HG02588 (cell line): Measurements from ENCODE around the gene TMEM229A.
"Not testable (repeated sequence)": the region's sequence is repeated elsewhere in the genome, so short reads cannot be mapped to it uniquely, and the experiment has no call there.

ENCODE experiments used
- ATAC-seq: cut with Tn5 transposase; IDR thresholded peaks from one replicate; pipeline ENCODE4 v1.9.1; 2021; ENCODE audit warnings: mild to moderate bottlenecking, moderate library complexity; ENCODE audit not compliant: unreplicated experiment

Gene TMEM229A

GRCh38 chr7:124032369-124033094, at the start of gene TMEM229A:
TSS of gene TMEM229A (minus strand) at chr7:124033067. CDS start at chr7:124033003, 64 bp downstream.
- ATAC-seq, result no peak

GRCh38 chr7:124082234-124082633, 49.4 kb upstream of the TMEM229A start:
- ATAC-seq, result not testable (repeated sequence)

DNA sequence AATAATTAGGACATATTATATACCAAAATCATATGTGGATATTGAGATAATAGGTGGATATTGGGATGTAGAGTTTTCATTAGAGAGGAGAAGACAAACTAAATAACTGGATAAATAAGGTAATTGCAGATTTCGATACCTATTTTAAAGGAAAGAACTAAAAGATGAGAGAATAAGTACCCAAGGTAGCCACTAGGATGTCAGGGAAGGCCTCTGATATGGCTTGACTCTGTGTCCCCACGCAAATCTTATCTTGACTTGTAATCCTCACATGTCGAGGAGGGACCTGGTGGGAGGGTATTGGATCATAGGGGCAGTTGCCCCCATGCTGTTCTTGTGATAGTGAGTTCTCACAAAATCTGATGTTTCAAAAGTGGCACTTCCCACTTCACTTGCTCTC, 44.7 kb upstream of the TMEM229A start:
- no peak for ATAC-seq

DNA sequence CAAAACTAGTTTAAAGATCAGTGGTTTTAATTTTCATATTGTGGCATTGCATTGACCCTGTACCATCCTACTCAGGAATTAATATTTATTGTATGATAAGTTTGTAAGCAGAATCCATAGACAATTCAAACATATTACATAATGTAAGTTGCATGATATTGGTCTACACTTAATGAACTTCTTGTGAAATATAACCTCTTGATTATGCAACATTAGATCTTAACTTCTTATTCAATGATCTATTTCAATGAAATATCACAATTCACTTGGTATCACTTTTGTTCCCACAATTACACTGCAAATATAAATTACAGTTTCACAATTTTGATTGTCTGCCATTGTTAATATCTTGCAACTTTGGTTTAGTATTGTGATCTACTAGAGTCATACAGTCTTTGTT, 44.0 kb upstream of the TMEM229A start:
- ATAC-seq, result no peak

DNA sequence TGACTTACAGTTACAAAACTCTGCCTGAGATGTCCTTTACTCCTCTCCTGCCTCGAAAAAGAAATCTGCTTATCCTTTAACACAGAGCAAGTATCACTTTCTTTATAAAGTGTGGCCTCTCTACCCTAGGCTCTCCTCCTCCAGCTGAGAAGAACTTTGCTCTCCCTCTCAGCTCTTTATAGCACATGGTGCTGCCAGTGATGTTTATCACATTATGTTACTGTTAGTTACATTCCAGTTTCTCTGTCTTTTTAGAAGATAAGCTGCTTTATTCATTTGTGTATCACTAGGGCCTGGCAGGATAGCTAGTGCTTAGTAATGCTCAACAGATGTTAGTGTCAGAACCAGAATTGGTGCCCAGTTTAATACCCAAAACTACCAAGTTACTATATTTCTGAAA, 41.1 kb upstream of the TMEM229A start:
- ATAC-seq, result no peak

GRCh38 chr7:124073310-124073645, 40.4 kb upstream of the TMEM229A start:
- no peak for ATAC-seq

GRCh38 chr7:124072603-124073309, 39.9 kb upstream of the TMEM229A start:
- ATAC-seq, result no peak

GRCh38 chr7:124071843-124072242, 39.0 kb upstream of the TMEM229A start:
- no peak for ATAC-seq

DNA sequence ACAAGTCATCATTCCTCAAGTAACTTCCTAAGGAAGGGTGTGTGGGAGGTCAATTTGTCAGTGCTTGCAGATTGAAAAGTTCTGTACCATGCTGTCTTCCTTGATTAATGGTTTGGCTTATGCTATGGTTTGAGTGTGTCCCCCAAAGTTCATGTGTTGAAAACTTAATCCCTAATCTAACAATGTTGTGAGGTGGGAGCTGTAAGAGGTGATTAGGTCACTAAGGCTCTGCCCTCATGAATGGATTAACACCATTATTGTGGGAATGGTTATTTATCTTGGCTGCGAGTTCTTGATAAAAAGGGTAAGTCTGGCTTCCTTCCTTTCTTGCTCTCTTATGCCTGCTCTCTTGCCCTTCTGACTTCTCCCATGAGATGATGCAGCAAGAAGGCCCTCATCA, 29.3 kb upstream of the TMEM229A start:
- ATAC-seq, result no peak

DNA sequence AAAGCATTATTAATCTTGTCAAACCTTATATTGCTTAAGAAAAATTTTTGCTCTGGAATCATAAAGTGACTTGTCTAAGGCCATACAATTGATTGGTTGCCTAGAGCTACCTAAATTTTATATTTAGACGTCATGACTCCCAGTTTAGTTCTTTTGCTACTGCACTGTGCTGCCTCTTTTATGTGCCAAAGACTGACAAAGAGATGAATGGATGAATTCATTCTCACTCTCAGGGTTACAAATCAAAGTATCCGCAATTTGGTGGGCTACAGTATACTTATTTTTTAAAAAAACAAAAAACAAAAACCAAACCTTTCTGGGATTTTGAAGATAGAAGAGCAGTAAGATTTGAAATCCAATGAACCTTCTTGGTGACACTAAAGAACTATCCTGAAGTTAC, 27.7 kb upstream of the TMEM229A start:
- ATAC-seq, result no peak

GRCh38 chr7:124059375-124059774, 26.5 kb upstream of the TMEM229A start:
- ATAC-seq, result peak; percentile 100

- ATAC-seq, result no peak
Observed at GRCh38 chr7:124058515-124058914, 25.6 kb upstream of the TMEM229A start.

- no peak for ATAC-seq
Observed at GRCh38 chr7:124057872-124058271, 25.0 kb upstream of the TMEM229A start.

DNA sequence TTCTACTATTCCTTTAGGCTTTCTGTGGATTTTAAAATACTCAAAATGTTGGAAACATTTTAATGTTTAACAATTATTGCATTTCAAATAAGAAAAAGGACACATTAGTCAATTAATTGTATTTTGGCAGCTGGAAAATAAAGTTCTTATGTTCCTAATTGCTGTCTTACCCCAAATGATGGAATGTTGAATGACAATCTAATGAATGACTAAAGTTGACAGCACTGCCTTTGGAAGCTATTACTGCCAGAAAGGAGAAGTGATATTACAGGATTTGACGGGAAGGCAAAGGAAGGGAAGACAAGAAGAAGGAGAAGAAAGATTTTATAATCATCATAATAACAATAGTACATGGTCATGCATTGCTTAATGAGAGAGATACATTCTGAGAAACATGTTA, 23.4 kb upstream of the TMEM229A start:
- no peak for ATAC-seq

DNA sequence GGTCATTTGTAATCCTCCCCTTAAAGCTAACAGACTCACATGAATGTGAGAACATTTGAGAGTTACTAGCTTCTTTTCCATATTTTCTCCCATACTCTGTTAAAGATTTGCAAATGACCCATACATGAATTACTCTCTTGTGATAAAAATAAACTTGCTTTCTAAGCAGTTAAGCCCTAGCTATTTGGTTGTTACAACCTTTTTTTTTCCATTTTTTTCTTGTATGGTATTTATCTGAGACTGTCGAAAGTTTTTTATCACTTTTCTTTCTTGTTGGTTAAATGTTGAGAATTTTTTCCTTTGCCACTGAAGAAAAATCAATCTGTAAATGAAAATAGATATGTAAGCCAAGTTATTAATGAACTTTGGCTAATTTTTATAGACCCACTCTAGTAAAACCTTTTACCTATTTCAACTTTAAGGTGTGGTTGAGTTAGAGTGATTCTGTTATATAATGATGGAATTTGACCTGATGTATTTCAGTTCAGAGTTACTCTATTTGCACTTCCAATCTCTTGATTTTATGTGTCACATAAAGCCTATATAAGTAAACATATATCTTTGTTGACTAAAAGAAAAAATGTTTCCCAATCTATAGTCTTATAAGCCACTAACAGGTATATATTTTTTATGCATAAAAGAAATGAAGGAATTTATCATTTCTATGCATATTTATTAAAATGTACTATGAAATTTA, 19.0 kb upstream of the TMEM229A start:
- no peak for ATAC-seq

DNA sequence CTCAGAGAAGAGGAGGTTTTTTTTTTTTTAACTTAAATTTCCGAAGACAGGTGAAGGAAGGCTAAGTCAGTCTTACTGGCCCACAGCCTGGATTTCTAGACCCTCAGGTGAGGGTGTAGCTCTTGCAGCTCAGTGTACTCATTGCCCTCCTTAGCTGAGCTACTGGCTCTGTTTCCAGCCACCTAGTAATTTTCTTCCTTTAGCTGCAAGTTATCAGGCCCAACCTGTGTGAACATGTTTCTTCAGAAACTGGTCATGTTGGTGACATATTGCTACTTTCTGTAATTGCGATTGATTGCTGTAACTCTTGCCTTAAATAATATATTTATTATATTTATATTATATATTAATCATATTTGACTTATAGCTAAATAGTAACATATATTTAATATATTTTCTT, 10.0 kb upstream of the TMEM229A start:
- ATAC-seq, result no peak

- ATAC-seq, result no peak
Observed at GRCh38 chr7:124041439-124041838, 8.6 kb upstream of the TMEM229A start.

DNA sequence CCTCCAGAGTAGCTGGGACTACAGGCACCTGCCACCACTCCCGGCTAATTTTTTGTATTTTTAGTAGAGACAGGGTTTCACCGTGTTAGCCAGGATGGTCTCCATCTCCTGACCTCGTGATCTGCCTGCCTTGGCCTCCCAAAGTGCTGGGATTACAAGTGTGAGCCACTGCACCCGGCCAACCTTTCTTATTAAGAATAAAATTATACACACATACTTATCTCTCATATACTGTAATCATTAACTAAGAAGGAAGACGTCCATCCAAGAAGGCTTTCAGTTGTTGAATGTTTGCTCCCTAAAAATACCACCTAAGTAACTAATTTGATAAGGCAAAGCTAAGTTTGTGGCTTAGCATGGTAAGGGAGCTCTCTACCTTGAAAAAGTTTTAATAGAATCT, 5.0 kb upstream of the TMEM229A start:
- not testable (repeated sequence) for ATAC-seq

- ATAC-seq, result no peak
Observed at GRCh38 chr7:124035706-124036105, 2.8 kb upstream of the TMEM229A start.

- ATAC-seq, result no peak
Observed at GRCh38 chr7:124034754-124035100, 1.9 kb upstream of the TMEM229A start.

GRCh38 chr7:124033807-124034753, 1.2 kb upstream of the TMEM229A start:
- ATAC-seq, result no peak
